PFSK-1 (cell line): ENCODE measurements around the gene BBS7.
A peak's percentile ranks its signal among the peaks of the same experiment; 100 is the strongest.

Source experiments
- FOXP2 ChIP-seq: optimal IDR thresholded peaks from 2 replicates; pipeline ENCODE3; 2011; ENCODE audit warnings: borderline replicate concordance, control low read depth, inconsistent platforms; ENCODE audit not compliant: insufficient read depth; ENCODE audit errors: extremely low read length, extremely low read depth
- POLR2AphosphoS5 ChIP-seq: IDR thresholded peaks from 2 replicates; pipeline ENCODE4 v1.6.1; 2012; ENCODE audit warnings: low read depth, mild to moderate bottlenecking, control low read depth, low read length, moderate library complexity
- REST ChIP-seq, 2 experiments: IDR thresholded peaks; 2 replicates each; pipeline versions ENCODE4 v1.6.1 to v1.8.0; 2011 to 2012; ENCODE audit warnings: low read depth in 2 of 2, low read length in 2 of 2, control low read depth in 1 of 2, inconsistent platforms in 1 of 2, mild to moderate bottlenecking in 1 of 2, moderate library complexity in 1 of 2; ENCODE audit not compliant: insufficient read depth in 1 of 2
- SIN3A ChIP-seq: IDR thresholded peaks from 2 replicates; pipeline ENCODE4 v1.6.1; 2012; ENCODE audit warnings: mild to moderate bottlenecking, low read length, moderate library complexity, borderline replicate concordance; ENCODE audit not compliant: insufficient read depth
- TAF1 ChIP-seq: IDR thresholded peaks from 2 replicates; pipeline ENCODE4 v1.6.1; 2012; ENCODE audit warnings: low read length, control low read depth, borderline replicate concordance; ENCODE audit not compliant: insufficient read depth

GRCh38 chr4:121800961-121801714 lies 69.1 kb downstream of the BBS7 start, which contains the start of gene EXOSC9:
- peak; percentile 81; the same call in 1 of the 2 replicates for TF ChIP-seq TAF1
- peak; percentile 89 for TF ChIP-seq POLR2AphosphoS5
- no peak for TF ChIP-seq REST (IDR thresholded peaks at IDR 0.05; ENCODE audit: insufficient read depth in 1 of 2, low read depth in 2 of 2, low read length in 2 of 2)
- 0 out of 2 replicates have a peak, but pooled peaks have one; percentile 56 for TF ChIP-seq SIN3A
- TF ChIP-seq FOXP2 = no peak
